ENCODE data around the gene ZNF773. TPM values are rescaled to one million over a fixed set of nuclear protein-coding genes. Genes with fewer than 3 reads are reported as not detected.

ZNF773 gene
- total and polyA plus RNA-seq, 12 donors, result 2.4 to 6.4 (median 4.5) TPM

DNA sequence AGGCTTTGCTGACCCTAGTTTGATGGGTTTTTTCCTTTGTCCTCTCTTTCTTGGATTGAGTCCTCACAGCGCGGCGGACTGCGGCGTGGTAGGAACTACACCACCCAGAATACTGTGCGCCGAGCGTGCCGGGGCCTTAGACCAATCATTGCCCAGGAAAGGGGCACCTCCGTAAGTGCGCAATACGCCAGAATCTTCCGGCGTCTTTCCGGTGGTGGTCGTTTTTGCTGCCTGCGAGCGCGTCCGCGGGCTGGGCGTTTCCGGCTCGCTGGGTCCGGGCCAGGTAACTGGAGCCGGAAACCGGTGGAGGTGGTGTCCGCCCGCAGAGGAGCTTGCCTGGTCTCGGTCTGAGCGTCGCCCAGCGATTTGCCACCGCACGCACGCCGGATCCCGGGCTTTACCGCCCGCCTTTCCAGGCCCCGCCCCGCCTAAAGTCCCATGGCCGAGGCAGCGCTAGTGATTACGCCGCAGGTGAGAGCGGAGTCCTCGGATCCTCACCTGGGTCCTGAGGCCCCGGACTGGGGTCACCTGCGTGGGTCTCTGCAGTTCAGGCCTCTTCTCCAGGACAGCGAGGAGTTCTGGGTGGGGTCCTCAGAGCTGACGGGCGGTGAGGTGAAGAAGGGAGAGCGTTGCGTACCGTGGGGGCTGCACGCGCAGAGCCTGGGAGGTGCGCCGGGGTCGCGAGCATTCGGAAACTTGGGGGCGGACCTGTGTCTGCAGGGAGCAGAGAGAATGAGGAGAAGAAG is 27.6 kb downstream of the ZNF773 start, which contains the start of gene ZNF549:
Gene ZNF549 (plus strand): TSS at position 221 of the 746 bp plus-strand sequence. CDS start 218 bp downstream, at position 439.
- intact Hi-C loops (cut with DNase I), result no loop called here
- no peaks in the 10 kb centered on the region for H3K27me3 ChIP-seq
- H3K36me3 ChIP-seq, result peaks cover 0 to 26% (median 17%) of the 10 kb centered on the region in 9 donors
- TF ChIP-seq, protein P1, sequence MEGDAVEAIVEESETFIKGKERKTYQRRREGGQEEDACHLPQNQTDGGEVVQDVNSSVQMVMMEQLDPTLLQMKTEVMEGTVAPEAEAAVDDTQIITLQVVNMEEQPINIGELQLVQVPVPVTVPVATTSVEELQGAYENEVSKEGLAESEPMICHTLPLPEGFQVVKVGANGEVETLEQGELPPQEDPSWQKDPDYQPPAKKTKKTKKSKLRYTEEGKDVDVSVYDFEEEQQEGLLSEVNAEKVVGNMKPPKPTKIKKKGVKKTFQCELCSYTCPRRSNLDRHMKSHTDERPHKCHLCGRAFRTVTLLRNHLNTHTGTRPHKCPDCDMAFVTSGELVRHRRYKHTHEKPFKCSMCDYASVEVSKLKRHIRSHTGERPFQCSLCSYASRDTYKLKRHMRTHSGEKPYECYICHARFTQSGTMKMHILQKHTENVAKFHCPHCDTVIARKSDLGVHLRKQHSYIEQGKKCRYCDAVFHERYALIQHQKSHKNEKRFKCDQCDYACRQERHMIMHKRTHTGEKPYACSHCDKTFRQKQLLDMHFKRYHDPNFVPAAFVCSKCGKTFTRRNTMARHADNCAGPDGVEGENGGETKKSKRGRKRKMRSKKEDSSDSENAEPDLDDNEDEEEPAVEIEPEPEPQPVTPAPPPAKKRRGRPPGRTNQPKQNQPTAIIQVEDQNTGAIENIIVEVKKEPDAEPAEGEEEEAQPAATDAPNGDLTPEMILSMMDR (IDR thresholded peaks at IDR 0.05), result no peak
- DNase-seq, result peak; percentile 87 to 90
- H3K4me1 ChIP-seq, result peaks cover 9 to 18% (median 13%) of the 10 kb centered on the region in 9 donors
- H3K27ac ChIP-seq, result peak within 1 kb of the TSS in 9 of 10 donors; percentile 60 to 89 (median 84)
- H3K9me3 ChIP-seq, result peaks cover 0 to 40% (median 7%) of the 10 kb centered on the region in 11 donors
- peak; percentile 100 for ATAC-seq
- WGBS, 2 donors, result 0% methylated on average over 64 of the region's 64 CpGs
- H3K4me3 ChIP-seq, result peak within 1 kb of the TSS; percentile 66 to 98 (median 89)

DNA sequence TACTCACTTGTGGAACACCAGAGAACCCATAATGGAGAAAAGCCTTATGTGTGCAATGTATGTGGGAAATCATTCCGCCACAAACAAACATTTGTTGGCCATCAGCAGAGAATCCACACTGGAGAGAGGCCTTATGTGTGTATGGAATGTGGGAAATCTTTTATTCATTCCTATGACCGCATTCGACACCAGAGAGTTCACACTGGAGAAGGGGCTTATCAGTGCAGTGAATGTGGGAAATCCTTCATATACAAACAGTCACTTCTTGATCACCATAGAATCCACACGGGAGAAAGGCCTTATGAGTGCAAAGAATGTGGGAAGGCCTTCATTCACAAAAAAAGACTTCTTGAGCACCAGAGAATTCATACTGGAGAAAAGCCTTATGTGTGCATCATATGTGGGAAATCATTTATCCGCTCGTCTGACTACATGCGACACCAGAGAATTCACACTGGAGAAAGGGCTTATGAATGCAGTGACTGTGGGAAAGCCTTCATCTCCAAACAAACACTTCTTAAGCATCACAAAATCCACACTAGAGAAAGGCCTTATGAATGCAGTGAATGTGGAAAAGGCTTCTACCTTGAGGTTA is 38.3 kb downstream of the ZNF773 start:
- Histone ChIP-seq H3K27ac (no peak overlapping the region), H3K9me3 (peaks cover 0 to 100% (median 83%) of the 10 kb centered on the region in 11 donors), H3K4me1 (no peaks in the 10 kb centered on the region), H3K36me3 (peaks cover 0 to 100% (median 95%) of the 10 kb centered on the region in 9 donors), H3K4me3 (no peak overlapping the region), H3K27me3 (no peaks in the 10 kb centered on the region)
- intact Hi-C loops (cut with DNase I), result no loop called here
- TF ChIP-seq, protein P1 (IDR thresholded peaks at IDR 0.05), result no peak
- 97 to 100% methylated on average over 7 of the region's 7 CpGs for WGBS, 2 donors
- ATAC-seq, result no peak
- no peak for DNase-seq

DNA sequence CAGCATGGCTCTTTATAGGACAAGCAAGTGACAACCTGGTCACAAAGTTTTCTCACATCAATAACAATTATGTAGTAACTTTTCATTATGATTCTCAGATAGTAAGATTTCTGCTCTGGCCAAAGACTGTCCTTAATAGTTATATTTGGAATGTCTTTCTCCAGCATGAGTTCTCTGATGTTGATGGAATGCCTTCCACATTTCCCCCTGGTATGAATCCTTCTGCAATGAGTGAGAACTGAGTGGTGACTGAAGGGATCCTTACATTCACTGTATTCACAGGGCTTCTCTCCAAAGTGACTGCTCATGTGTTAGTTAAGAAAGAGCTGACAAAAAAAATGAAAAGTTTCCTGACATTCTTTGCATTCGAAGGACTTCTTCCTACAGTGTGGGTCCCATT is 46.8 kb downstream of the ZNF773 start:
- H3K4me3 ChIP-seq, result no peak overlapping the region
- DNase-seq (no peak), ATAC-seq (no peak)
- peaks cover 11 to 100% (median 99%) of the 10 kb centered on the region in 9 donors for H3K36me3 ChIP-seq
- no peak overlapping the region for H3K27ac ChIP-seq
- intact Hi-C loops (cut with DNase I), result no loop called here
- no peaks in the 10 kb centered on the region for H3K27me3 ChIP-seq
- 93 to 95% methylated on average over 1 of the region's 1 CpG for WGBS, 2 donors
- peaks cover 0 to 100% (median 92%) of the 10 kb centered on the region in 11 donors for H3K9me3 ChIP-seq
- H3K4me1 ChIP-seq, result no peaks in the 10 kb centered on the region
- TF ChIP-seq, protein P1 (IDR thresholded peaks at IDR 0.05), result no peak

DNA sequence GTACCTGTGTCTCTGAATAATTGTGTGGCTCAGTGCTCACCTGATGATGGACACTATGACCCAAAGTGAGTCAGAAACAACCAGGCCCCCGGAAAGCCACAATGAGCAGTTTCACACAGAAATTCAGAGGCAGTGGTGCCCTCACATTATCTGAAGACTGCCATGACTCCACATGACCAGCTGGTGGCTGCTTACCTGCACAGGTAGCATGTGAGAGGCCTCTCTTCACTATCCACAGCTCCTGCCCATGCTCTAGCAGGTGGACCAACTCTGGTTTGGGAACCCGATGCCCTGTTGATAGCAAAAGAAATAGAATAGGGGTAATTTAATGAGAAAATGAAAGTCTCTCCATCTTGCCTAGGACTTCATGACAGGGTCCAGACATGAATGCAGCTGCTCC is 52.7 kb downstream of the ZNF773 start:
- intact Hi-C loops (cut with DNase I), result no loop called here
- Histone ChIP-seq H3K36me3 (peaks cover 5 to 95% (median 89%) of the 10 kb centered on the region in 9 donors), H3K27me3 (no peaks in the 10 kb centered on the region), H3K27ac (no peak overlapping the region), H3K4me3 (no peak overlapping the region), H3K4me1 (peaks cover 0 to 7% (median 0%) of the 10 kb centered on the region in 9 donors), H3K9me3 (peaks cover 0 to 91% (median 47%) of the 10 kb centered on the region in 11 donors)
- no peak for DNase-seq
- WGBS, 2 donors, result 94 to 99% methylated on average over 2 of the region's 2 CpGs
- TF ChIP-seq, protein P1 (IDR thresholded peaks at IDR 0.05), result no peak
- no peak for ATAC-seq
